Measurements from ENCODE around the gene SHOX.

GRCh38 chrX:663841-664240, 33.2 kb downstream of the SHOX start:
- TF ChIP-seq EZH2 (IDR thresholded peaks at IDR 0.05; ENCODE audit: low read length, missing control alignments) (no peak), CTCF (conservative IDR thresholded peaks at IDR 0.05 in 1 of 2, IDR thresholded peaks at IDR 0.05 in 1 of 2; ENCODE audit: low read depth in 1 of 2, low read length in 2 of 2) (no peak)

All from fibroblast of lung (primary cell).